Stimulated activated naive CD4-positive, alpha-beta T cell treated with Interleukin-2 at 50 U/mL for 16 hours (primary cell): ENCODE data around the gene SPP2.

Experiments
- DNase-seq: peaks from one replicate; lab custom pipeline; 2025; lab: John Stamatoyannopoulos, UW

The SPP2 gene

GRCh38 chr2:234038076-234038802, 12.3 kb upstream of the SPP2 start:
- DNase-seq, result no peak

- DNase-seq, result no peak
Measured at GRCh38 chr2:234044157-234044556, 6.3 kb upstream of the SPP2 start.

- no peak for DNase-seq
Measured at GRCh38 chr2:234046521-234046920, 4.0 kb upstream of the SPP2 start.

- no peak for DNase-seq
Measured at GRCh38 chr2:234047361-234047760, 3.1 kb upstream of the SPP2 start.

GRCh38 chr2:234048049-234048448, 2.5 kb upstream of the SPP2 start:
- DNase-seq, result no peak

- no peak for DNase-seq
Measured at GRCh38 chr2:234051374-234052070, 1.0 kb downstream of the SPP2 start.

- DNase-seq, result no peak
Measured at GRCh38 chr2:234058881-234059280, 8.4 kb downstream of the SPP2 start.

GRCh38 chr2:234060236-234060635, 9.7 kb downstream of the SPP2 start:
- no peak for DNase-seq

GRCh38 chr2:234061624-234062257, 11.2 kb downstream of the SPP2 start:
- DNase-seq, result no peak

GRCh38 chr2:234066587-234066986, 16.1 kb downstream of the SPP2 start:
- no peak for DNase-seq

GRCh38 chr2:234071664-234072063, 21.2 kb downstream of the SPP2 start:
- DNase-seq, result no peak

- no peak for DNase-seq
Measured at GRCh38 chr2:234072454-234072853, 22.0 kb downstream of the SPP2 start.

- DNase-seq, result no peak
Measured at GRCh38 chr2:234074751-234075517, 24.4 kb downstream of the SPP2 start.

GRCh38 chr2:234075518-234075915, 25.0 kb downstream of the SPP2 start:
- DNase-seq, result no peak

- DNase-seq, result no peak
Measured at GRCh38 chr2:234075947-234076346, 25.4 kb downstream of the SPP2 start.

- no peak for DNase-seq
Measured at GRCh38 chr2:234076451-234076850, 25.9 kb downstream of the SPP2 start.

GRCh38 chr2:234078129-234078528, 27.6 kb downstream of the SPP2 start:
- no peak for DNase-seq

GRCh38 chr2:234081970-234082822, 31.7 kb downstream of the SPP2 start:
- DNase-seq, result no peak

GRCh38 chr2:234083572-234084348, 33.3 kb downstream of the SPP2 start:
- no peak for DNase-seq

GRCh38 chr2:234091432-234091879, 41.0 kb downstream of the SPP2 start:
- no peak for DNase-seq

GRCh38 chr2:234091883-234092282, 41.4 kb downstream of the SPP2 start:
- no peak for DNase-seq
